IPS-18c (cell line): ENCODE results near the gene TSSK3.

ENCODE experiments used
- H3K4me3 ChIP-seq: 2 replicates; pipeline ENCODE4 v1.7.0; 2013; ENCODE audit warnings: low read depth, mild to moderate bottlenecking, low read length, moderate library complexity; ENCODE audit not compliant: insufficient read depth
- H3K9me3 ChIP-seq: one replicate; pipeline ENCODE4 v1.6.1; 2013; ENCODE audit warnings: mild to moderate bottlenecking, low read length, moderate library complexity; ENCODE audit not compliant: control insufficient read depth, insufficient read depth

TSSK3 gene, protein sequence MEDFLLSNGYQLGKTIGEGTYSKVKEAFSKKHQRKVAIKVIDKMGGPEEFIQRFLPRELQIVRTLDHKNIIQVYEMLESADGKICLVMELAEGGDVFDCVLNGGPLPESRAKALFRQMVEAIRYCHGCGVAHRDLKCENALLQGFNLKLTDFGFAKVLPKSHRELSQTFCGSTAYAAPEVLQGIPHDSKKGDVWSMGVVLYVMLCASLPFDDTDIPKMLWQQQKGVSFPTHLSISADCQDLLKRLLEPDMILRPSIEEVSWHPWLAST

DNA sequence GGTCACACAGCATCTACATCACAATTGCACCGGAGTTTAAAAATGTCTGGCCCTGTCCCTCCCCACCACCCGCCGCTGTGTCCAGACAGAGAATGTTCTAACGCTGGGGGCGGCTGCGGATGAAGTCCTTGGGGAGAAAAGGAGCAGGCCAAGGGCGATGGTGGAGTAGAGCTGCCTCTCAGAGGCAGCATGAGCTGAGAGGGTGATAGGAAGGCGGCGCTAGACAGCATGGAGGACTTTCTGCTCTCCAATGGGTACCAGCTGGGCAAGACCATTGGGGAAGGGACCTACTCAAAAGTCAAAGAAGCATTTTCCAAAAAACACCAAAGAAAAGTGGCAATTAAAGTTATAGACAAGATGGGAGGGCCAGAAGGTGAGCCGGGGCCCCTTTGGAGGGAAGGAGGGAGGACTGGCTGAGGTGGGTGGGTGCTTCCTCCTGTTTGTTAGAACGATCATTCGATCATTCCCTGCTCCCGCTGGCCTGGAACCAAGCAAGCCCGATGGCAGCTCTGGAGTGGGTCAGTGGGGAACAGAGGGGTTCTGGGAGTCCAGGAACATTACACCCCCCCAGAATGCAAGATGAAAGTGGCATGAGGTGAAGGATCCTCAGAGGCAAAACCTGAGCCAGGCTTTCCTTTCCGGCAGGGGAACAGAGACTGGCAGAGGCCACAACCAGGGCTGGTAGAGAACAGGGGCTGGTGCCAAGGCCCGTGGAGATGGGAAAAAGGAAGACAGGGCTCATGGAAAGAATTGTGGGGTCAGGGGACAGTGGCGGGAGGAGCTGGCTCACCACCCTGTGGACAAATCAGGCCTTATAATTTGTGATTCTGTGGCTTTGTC, at the start of gene TSSK3, which contains the start of gene FAM229A:
Gene TSSK3, plus strand, starts transcription at position 66 of the 840 bp plus-strand sequence. Its CDS starts 163 bp downstream, at position 229.
Gene FAM229A, minus strand, starts transcription at position 12 of the 840 bp plus-strand sequence. CDS start 394 bp downstream, outside the sequence.
- Histone ChIP-seq H3K4me3 (peak within 1 kb of the TSS; percentile 52), H3K9me3 (no peaks in the 10 kb centered on the region)

DNA sequence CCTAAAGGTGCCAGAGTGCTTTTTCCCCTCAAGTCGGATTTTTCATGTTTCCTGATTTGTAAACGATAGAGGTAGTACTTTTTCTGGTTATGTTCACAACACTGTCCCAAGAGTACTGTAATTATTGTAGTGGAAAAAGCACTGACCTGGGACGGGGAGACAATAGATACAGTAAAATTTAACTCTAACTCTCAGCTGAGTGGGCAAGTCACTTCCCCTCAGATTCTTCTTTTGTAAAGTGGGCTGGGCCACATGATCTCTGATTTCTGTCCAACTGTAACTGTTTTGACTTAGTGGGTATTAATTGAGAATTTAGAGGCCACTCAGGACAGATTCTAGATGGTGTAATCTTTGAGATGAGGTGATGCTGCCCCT, 45.4 kb upstream of the TSSK3 start:
- no peak overlapping the region for H3K4me3 ChIP-seq

DNA sequence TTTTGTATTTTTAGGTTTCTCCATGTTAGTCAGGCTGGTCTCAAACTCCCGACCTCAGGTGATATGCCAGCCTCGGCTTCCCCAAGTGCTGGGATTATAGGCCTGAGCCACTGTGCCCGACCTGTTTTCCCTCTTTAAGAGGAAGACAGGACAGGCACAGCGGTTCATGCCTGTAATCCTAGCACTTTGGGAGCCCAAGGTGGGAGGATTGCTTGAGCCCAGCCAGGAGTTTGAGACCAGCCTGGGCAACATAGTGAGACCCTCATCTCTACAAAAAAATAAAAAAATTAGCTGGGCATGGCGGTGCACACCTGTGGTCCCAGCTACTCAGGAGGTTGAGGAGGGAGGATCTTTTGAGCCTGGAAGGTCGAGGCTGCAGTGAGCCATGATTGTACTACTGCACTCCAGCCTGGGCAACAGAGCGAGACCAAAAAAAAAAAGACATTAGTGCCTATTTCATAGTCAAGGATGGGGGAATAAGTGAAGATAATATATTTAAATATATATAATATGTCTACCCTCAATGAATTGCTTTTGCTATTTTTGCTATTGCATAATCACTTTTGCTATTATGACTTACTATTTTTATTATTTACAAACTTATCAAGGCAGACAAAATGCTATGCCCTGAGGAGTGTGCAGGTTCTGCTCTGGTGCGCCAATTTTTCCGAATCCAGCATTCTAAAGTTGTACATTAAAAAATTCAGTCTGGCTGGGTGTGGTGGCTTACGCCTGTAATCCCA, 44.0 kb upstream of the TSSK3 start:
- H3K9me3 ChIP-seq, result no peaks in the 10 kb centered on the region
- no peak overlapping the region for H3K4me3 ChIP-seq

More for the DNA sequence above, 45.4 kb upstream of the TSSK3 start:
- H3K9me3 ChIP-seq, result no peaks in the 10 kb centered on the region

DNA sequence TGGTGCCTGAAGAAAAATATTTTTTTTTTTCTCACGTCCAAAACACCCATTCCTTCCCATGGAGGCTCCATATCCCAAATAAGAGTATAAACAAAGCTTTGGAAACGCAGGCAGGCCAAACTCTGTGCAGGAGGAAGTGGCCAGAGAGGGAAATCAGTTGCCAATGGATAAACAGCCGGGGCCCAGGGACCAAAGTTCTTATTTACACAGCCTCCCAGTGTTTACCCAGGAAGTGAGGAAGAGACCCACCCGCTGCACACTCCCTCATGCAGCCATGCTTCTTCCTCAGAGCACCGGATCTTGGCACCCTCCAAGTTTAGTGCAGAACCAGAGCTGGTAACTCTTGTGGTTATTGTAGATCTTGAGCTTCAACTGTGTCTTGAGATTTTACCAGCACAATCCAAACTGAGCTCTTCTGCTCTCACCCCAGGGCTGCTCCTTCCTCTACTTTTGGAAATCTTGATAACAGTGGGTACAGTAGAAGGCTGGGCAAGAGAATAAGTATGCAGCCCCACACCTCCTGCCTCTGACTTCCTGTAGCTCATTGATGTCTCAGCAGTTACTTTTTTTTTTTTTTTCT, 40.5 kb upstream of the TSSK3 start:
- H3K4me3 ChIP-seq, result no peak overlapping the region

DNA sequence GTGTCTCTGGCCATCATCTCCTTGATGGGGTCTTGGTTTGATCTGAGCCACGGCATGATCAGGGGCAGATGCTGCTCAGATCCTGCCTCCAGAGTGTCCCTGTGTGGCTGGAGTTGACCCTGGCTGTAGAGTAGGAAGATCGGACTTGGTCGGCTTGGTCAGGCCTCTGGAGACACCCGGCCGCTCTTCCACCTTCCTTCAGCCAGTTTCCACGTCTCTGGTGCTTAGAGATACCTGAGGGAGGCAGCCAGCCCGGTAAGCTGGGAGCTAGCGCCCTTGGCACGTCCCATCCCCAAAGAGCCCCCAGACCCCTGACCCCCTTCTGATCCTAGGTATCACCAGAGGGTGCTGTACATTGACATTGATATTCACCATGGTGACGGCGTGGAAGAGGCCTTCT, 35.1 kb upstream of the TSSK3 start:
- no peak overlapping the region for H3K4me3 ChIP-seq
- H3K9me3 ChIP-seq, result no peaks in the 10 kb centered on the region

More for the DNA sequence above, 40.5 kb upstream of the TSSK3 start:
- no peaks in the 10 kb centered on the region for H3K9me3 ChIP-seq

DNA sequence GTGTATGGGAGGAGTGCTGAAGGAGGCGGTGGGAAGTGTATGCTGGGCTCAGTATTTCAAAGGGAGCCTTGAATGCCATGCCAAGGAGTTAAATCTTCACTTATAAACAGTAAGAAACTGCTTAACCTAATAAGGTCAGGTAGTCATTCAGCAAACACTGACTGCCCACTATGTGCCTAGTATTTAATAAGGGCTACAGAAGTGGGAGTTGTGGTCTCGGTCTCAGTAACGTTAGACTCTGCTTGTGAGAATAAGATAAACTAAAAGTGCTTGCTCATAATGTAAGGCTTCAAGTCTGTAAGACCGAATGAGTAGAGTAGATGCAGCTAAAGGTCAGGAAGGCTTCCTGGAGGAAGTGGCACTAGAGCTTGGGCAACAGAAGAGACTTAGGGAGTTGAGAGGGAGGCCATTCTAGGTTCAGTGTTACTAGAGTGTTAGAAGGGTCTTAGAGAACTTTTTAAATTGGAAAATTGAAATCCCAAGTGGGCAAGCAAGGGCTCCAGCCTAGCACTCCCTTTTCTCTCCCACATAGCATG, 32.3 kb upstream of the TSSK3 start:
- H3K4me3 ChIP-seq, result no peak overlapping the region
- H3K9me3 ChIP-seq, result no peaks in the 10 kb centered on the region

GRCh38 chr1:32330558-32331151, 31.7 kb upstream of the TSSK3 start:
- no peaks in the 10 kb centered on the region for H3K9me3 ChIP-seq
- no peak overlapping the region for H3K4me3 ChIP-seq

GRCh38 chr1:32331549-32331948, 30.8 kb upstream of the TSSK3 start:
- Histone ChIP-seq H3K4me3 (no peak overlapping the region), H3K9me3 (no peaks in the 10 kb centered on the region)

GRCh38 chr1:32332290-32333079, 29.9 kb upstream of the TSSK3 start:
- no peaks in the 10 kb centered on the region for H3K9me3 ChIP-seq
- H3K4me3 ChIP-seq, result no peak overlapping the region

GRCh38 chr1:32333251-32333963, 28.9 kb upstream of the TSSK3 start:
- Histone ChIP-seq H3K4me3 (no peak overlapping the region; the same call in 1 of the 2 replicates), H3K9me3 (no peaks in the 10 kb centered on the region)

GRCh38 chr1:32334274-32334861, 28.0 kb upstream of the TSSK3 start:
- no peaks in the 10 kb centered on the region for H3K9me3 ChIP-seq
- H3K4me3 ChIP-seq, result peak overlapping the region; percentile 86

- Histone ChIP-seq H3K4me3 (peak overlapping the region; percentile 86), H3K9me3 (no peaks in the 10 kb centered on the region)
These were observed 27.3 kb upstream of the TSSK3 start for GRCh38 chr1:32334864-32335534.

- Histone ChIP-seq H3K9me3 (no peaks in the 10 kb centered on the region), H3K4me3 (peak overlapping the region; percentile 86)
These were observed 26.9 kb upstream of the TSSK3 start for GRCh38 chr1:32335535-32335789.

DNA sequence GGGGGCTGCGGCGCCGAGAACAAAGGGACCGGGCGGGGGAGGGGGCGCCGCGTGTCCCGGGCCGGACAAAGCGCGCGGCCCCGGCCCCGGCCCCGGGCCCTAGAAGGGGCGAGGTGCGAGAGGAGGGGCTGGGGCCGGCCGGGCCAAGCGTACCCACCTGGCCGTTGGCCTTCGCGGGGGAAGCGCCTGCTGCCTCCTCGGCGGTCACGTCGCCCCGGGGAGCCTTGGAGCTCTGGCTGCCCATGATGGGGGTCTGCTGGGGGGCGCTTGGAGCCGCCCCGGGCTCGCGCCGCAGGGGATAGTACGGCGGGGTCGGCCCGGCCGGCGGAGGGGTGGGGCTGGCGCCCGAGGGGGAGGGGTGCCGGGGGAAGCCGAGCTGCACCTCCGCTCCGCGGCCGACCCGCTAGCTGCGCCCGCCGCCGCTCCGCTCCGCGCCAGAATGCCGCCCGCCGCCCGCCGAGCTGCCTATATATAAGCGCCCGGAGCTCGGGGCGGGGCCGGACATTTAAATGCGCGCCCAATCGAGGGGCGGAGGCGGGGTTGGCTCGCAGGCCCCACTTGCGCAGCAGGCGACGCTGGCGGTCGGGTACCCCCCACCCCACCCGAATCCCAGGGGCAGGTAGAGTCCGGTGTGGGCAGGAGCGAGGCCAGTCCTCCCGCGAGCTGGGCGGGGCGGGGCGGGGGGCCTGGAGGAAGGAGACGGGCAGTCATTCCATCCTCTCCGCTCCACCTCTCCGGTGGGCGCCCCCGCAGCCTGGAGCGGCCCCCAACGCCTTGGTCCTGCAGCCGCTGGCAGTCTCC, 26.3 kb upstream of the TSSK3 start, which contains the start of gene MARCKSL1:
Gene MARCKSL1, minus strand, starts transcription at position 444 of the 801 bp plus-strand sequence. Its CDS starts 200 bp downstream, at position 244.
- H3K9me3 ChIP-seq, result no peaks in the 10 kb centered on the region
- H3K4me3 ChIP-seq, result peak within 1 kb of the TSS; percentile 86
